Measurements from ENCODE around the gene WDR93.

The WDR93 gene

DNA sequence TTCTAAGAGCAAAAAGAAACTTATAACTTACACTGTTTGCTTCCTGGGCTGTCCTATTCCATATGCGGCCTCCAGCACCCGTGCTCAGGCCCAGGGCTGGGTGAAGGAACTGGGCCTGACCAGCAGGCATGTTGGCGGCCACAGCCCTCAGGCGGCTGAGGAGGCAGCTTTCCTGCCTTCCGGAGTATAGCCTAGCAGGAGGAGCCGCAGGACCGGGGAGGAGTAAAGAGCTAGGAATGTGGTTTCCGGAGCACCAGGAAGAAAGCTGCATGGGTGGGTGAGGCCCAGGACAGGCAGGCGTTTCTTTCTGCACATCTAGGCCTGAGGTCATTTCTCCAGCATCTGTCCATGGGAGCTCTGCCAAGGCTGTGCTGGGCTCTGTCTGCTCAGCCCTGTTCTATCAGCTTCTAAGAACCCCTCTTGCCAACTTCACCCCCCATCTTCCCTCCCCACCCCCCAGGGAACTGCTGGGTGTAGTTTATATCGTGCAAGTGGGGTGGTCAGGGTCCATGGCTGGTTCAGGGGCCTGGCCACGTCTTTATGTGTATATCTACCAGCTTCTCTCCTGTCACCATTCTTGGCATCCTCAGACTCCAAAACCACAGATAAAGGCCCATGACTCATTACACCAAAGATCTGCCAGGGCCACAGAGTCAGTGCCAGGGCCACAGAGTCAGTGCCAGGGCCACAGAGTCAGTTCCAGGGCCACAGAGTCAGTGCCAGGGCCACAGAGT lies 27.6 kb upstream of the WDR93 start:
- peak; percentile 92 for DNase-seq

GRCh38 chr15:89664441-89665350 lies 25.9 kb upstream of the WDR93 start:
- no peak for DNase-seq

GRCh38 chr15:89665449-89666181 lies 25.0 kb upstream of the WDR93 start:
- peak; percentile 61 for DNase-seq

DNA sequence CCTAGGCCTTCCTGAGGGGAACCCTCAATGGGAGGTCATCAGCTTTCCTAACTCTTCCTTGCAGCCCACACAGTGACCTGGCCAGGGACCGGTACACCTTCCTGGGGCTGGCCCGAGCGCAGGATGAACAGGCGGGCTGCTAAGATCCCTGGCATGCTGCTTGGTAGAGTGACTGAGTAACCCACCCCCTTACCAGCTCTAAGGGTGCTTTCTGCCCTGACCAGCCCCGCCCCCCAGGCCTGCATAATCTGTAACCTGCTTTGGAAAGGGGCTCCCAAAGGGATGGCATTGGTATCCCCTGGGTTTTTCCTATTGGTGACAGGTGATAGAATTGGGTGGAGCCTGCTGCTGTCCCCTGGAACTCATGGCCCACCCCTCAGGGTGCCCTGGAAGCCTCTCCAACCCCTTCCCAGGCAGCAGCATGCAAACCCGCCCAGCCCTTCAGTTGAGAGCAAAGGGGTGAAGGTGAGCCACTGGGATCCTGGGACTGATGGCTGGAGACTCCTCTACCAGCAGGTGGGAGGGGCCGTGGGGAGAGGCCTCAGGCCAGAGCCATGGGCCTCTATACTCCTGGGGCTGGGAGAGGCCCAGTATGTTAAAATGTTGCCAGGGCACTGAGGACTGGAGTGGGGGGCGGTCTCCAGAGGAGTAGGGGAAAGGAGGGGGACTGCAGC lies 24.3 kb upstream of the WDR93 start:
- no peak for DNase-seq

DNA sequence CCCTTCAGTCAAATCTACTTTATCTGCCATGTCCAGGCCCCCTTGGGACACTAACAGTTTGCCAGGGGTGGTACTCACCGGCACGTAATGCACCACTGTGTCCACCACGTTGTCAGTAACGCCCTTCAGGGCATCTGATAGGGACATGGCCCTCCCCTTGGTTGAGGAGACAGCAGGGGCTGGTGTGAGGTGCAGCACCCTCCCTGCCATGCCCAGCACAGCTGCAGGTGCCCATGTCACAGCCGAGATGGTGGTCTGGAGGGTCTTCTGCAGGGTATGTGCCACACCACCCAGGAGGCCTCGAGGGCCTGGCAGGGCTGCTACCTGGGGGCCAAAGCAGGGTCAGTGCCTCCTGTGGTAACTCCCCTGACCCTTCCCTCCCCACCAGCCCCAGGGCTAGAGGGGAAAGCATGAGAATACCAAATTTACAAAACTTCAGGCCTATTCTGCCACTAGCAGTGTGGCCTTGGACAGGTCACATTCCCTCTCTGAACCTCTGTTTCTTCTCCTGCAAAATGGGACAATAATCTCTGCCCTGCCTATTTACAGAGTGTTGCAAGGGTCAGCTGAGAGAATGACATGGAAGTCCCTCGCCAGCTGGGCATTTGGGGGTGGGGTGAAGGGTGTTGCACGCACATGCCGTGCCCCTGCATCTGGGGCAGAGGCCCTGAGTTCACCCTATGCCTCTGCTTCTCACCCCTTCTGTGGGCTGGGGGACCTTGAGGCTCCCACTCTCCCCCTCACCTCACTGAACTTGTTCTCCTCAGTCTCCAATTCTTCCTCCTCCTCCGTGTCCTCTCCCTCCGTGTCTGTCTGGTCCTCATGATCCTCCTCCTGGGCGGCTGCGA lies 23.5 kb upstream of the WDR93 start:
- no peak for DNase-seq

DNA sequence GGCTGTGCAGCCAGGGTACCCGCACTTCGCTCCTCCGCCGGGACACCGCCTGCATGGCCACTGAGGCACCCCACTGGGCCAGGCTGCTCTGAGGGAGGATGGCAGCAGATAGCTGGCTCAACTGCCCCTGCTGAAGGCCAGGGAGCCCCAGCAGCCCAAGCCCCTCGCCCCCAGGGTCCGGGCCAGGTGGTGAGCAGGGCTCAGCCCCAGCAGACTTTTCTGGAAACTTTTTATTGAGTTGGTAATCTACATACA lies 23.0 kb upstream of the WDR93 start:
- DNase-seq, result no peak

DNA sequence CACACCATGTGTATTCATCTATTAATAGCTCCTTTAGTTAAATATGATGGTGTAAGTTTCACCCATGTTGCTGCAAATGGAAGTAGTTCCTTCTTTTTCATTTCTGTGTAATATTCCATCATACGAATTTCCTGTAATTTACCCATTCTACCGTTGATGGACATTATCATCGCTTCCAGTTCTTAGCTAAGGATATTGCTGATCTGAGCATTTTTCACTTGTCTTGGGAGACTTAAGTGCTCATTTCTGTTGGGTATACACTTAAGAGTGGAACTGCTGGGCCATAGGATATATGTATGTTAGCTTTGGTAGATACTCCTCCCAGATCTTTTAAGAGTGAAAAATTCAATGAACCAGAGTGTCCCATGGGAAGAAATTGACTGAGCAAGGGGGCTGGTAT lies 22.4 kb upstream of the WDR93 start:
- DNase-seq, result no peak

DNA sequence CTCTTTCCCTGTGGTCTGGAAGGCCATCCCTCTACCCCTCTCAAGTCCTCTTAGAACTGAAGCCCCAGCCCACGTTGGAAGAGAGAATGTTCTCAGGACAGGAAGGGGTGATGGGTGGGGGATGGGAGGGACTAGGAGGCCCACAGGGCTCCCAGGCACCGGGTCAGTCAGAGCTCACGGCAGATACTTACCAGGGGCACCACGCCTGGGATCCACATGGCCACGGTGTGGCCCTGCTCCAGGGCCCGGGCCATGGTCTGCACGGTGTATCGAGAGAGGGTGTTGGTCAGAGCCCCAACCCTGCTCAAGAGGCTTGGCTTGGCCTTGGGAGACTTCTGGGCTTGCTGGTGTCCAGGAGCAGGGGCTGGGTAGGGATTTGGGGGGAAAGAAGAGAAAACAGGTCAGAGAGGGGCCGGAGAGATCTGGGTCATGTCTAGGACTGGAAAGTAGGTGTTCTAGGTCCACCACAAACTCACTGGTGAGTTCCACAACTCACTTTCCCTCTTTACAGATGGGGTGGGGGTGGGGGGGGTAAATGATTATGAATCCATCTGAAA lies 21.2 kb upstream of the WDR93 start:
- no peak for DNase-seq

- DNase-seq, result no peak
Observed at GRCh38 chr15:89669941-89670340, 20.7 kb upstream of the WDR93 start.

DNA sequence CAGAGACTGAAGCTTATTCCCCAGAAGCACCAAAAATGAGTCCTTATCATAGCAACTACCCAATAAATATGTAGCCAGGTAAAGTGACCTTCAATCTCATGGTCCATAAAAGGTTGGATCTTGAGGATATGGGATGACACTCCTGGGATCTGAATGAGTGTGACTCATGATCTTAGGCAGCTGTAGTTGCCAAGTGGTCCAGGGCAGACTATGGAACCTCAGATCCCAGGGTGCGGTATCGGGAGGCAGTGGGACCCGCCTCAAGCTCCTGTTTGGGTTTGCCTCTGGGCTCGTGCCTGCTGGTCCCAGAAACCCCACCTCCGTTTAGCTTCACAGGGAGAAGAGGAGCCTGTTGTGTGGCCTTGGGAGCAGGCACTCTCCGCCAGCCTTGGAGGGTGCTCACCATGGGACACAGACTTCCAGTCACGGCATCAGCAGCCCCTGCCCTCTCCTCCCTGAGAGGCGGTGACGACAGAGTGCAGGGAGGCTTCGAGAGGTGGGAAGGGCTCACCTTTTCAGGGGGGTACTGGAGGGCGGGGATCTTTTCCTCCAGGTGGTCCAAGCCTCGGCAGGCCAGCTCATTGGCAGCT lies 19.5 kb upstream of the WDR93 start:
- DNase-seq, result no peak

DNA sequence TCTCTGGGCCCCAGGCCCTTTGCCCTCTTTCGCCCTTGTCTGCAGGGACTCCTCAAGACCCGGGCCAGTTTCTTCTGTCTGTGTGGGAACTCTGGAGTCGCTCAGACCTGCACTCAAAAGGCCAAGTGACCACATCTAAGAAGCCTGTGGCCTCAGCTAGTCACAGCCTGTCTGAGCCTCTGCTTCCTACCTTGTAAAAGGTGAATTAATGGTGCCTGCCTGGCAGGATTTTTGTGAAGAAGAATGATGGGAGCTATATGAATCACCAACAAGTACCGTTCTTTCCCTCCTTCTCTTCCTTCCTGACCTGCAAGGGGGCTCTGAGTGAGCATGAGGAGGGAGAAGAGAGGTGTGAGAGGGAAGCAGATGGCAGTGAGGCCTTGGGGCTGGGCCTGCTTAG lies 18.9 kb upstream of the WDR93 start:
- no peak for DNase-seq

DNA sequence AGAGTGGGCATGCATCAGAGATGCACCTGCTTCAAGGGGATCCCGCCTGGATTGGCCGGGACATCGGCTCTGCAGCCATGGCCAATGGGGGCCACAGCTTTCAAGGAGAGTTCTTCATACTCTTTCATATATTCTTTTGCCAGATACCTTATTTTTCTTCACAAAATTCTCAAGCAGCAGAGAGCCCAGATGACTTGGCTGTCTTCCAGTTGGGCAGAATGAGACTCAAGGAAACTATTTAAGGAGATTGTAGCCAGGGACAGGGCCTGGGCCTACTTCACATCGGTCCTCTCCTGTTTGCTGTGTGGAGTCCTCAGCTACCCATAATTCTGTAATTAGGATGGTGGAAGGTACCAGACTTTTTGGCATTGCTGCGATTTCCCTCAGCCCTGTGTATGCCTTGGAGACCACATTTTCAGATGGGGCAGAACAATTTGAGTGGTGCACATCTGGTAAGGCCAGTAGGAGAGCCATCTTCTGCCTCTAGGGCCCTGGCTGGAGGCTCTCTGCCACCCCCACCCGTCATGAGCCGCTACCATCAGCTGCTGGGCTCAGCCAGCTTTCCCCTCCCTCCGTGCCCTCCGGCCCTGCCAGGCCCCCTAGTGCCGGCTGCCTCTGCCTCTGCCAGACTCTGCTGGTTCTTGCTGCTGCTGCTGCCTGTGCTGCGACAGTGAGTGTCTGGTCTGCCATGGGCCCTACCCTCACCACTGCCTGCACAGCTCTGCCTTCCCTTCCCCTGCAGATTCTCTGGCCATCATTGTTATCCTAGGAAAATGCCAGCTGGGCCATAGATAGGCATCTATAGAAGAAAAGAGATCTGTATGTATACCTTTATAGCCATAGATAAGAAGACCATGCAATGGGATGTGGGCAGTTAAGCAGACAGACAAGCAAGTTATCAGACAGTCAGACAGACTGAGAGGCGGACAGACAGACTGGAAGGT lies 18.1 kb upstream of the WDR93 start:
- DNase-seq, result peak; percentile 51

GRCh38 chr15:89673165-89673512 lies 17.5 kb upstream of the WDR93 start:
- DNase-seq, result no peak

- no peak for DNase-seq
Observed at GRCh38 chr15:89674526-89674925, 16.1 kb upstream of the WDR93 start.

- no peak for DNase-seq
Observed at GRCh38 chr15:89675606-89676005, 15.0 kb upstream of the WDR93 start.

DNA sequence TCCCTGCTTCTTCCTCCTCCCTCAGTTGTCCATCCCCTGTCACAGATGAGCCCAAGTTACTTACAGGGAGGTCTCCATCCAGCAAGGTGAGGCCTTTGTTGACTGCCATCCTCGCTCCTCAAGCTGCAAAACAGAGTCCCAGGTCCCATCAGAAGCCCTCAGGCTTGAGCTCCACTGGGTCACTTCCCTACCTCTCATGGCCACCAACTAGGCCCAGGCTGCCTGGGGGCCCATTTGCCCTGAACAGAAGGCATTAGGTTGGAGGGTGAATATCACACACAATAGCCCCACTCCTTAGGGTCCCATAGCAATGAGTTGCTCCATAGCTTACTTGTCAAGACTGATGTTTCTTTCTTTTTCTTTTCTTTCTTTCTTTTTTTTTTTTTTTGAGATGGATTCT lies 13.2 kb upstream of the WDR93 start:
- no peak for DNase-seq

- no peak for DNase-seq
Observed at GRCh38 chr15:89679212-89679611, 11.4 kb upstream of the WDR93 start, which contains the start of gene PLIN1. PLIN1 (minus strand) TSS chr15:89679367; CDS start chr15:89677489, 1,878 bp downstream.

GRCh38 chr15:89680282-89680873 lies 10.2 kb upstream of the WDR93 start:
- DNase-seq, result no peak

GRCh38 chr15:89681146-89681545 lies 9.5 kb upstream of the WDR93 start:
- DNase-seq, result no peak

GRCh38 chr15:89685995-89686394 lies 4.6 kb upstream of the WDR93 start:
- no peak for DNase-seq
